Measurements from ENCODE around the gene KLF3.

Gene KLF3

DNA sequence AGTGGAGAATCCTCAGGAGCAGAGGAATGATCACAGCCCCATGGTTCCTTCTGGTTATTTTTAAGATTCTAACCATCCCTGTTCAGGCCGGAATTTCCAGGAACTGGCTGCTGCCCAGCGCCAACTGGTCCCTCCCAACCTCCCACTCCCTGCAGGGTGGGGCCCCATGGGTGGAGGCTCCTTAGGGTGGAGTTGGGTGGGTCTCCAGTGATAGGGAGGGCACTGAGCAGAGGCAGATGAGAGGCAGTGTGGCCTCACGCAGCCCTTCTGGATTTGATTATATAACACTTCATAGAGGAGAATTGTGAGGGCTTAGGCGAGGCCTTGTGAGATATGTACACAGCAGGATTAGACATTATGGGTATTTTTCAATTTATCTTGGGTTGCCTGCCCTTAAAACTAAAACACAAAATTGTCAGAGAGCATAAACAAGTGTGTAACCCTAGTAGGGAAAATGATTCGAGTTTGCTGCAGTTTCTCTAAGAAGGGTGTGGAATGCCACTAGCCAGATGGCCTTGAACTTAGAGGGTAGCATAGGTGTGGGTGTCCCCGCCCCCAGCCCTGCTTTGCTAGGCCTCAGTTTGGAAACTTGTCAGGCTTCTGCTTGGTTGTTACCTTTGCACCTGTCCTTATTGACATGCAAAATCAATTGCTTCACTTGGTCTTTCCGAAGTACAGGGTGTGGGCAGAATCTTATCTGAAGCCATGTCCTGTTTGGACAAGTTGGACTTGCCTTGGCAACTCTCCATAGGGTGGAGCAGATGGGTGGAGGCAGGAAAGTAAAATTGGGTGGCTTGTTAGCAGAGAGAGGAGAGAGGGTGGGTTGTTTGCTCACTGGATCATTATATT is 9.4 kb downstream of the KLF3 start:
- no peak for TF ChIP-seq EZH2phosphoT487 (IDR thresholded peaks at IDR 0.05; ENCODE audit: borderline replicate concordance, low read length)
- TF ChIP-seq, protein P1, sequence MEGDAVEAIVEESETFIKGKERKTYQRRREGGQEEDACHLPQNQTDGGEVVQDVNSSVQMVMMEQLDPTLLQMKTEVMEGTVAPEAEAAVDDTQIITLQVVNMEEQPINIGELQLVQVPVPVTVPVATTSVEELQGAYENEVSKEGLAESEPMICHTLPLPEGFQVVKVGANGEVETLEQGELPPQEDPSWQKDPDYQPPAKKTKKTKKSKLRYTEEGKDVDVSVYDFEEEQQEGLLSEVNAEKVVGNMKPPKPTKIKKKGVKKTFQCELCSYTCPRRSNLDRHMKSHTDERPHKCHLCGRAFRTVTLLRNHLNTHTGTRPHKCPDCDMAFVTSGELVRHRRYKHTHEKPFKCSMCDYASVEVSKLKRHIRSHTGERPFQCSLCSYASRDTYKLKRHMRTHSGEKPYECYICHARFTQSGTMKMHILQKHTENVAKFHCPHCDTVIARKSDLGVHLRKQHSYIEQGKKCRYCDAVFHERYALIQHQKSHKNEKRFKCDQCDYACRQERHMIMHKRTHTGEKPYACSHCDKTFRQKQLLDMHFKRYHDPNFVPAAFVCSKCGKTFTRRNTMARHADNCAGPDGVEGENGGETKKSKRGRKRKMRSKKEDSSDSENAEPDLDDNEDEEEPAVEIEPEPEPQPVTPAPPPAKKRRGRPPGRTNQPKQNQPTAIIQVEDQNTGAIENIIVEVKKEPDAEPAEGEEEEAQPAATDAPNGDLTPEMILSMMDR (IDR thresholded peaks at IDR 0.05; ENCODE audit: low read depth, low read length, poor library complexity, severe bottlenecking), result no peak
- no peak overlapping the region for H3K27ac ChIP-seq (ENCODE audit: low read depth, low read length)

DNA sequence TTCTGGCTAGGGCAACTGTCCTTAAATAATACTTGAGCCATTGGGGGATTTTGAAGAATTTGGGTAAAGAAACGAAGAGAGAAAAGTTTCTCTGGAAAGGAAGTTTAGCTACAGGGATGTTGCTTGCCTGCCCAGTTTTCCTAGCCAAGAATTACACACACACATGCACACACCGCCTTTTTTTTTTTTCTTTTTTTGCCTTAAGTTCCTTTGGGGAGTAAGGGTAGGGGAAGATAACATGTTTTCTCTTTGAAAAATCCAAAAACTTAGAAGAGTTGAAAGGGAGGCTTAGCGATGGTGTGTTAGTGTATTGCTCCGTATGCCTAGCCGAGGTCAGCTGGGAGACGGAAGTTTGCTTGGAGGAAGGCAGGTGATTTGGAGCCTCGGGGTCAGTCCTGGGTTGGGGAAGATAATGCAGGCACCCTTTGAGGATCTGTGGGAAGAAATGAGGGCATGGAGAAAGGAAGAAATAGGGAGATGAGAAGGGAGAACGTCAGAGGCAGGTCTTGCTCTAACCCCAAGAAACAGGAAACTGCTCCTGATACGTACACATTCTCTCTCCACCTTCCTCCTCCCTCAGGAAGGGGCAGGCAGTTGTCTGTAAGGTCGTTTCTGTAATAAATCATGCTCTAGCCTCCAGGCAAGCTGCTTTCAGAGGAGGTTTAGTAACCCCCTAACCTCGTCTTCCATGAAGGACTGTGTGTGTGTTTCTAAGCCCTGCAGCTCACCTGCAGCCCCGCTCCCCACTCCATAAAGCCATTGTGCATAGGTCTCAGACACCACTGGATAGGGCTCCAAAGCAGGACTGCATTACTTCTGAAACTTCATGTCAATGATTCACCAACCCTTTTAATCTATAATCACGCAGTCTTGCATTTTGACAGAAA is 10.5 kb downstream of the KLF3 start:
- Histone ChIP-seq H3K9me2 (replicated peaks; ENCODE audit: control insufficient read depth, low read length) (no peaks in the 10 kb centered on the region), H3K27me3 (ENCODE audit: control insufficient read depth, low read length) (peaks cover 46% of the 10 kb centered on the region), H3F3A (ENCODE audit: control insufficient read depth, insufficient read depth) (no peaks in the 10 kb centered on the region), H3K36me3 (ENCODE audit: control insufficient read depth, low read length) (no peaks in the 10 kb centered on the region), H3K79me2 (ENCODE audit: control insufficient read depth, low read length) (no peaks in the 10 kb centered on the region), H3K4me3 (ENCODE audit: low read length) (no peak overlapping the region), H3K4me2 (ENCODE audit: low read length) (no peak overlapping the region), H3K9me3 (ENCODE audit: control insufficient read depth, insufficient read depth, low read length) (no peaks in the 10 kb centered on the region), H3K4me1 (ENCODE audit: control insufficient read depth, low read length) (no peaks in the 10 kb centered on the region), H4K20me1 (ENCODE audit: control insufficient read depth, insufficient read depth, low read depth, low read length) (no peaks in the 10 kb centered on the region), H3K27ac (ENCODE audit: low read depth, low read length) (no peak overlapping the region)
- TF ChIP-seq EZH2phosphoT487 (IDR thresholded peaks at IDR 0.05; ENCODE audit: borderline replicate concordance, low read length), result no peak
- TF ChIP-seq, protein P1 (IDR thresholded peaks at IDR 0.05; ENCODE audit: low read depth, low read length, poor library complexity, severe bottlenecking), result no peak

More for the DNA sequence above, 9.4 kb downstream of the KLF3 start:
- Histone ChIP-seq H3K4me3 (ENCODE audit: low read length) (no peak overlapping the region), H3K79me2 (ENCODE audit: control insufficient read depth, low read length) (no peaks in the 10 kb centered on the region), H4K20me1 (ENCODE audit: control insufficient read depth, insufficient read depth, low read depth, low read length) (no peaks in the 10 kb centered on the region), H3K4me1 (ENCODE audit: control insufficient read depth, low read length) (no peaks in the 10 kb centered on the region), H3K9me2 (replicated peaks; ENCODE audit: control insufficient read depth, low read length) (no peaks in the 10 kb centered on the region), H3K4me2 (ENCODE audit: low read length) (no peak overlapping the region), H3F3A (ENCODE audit: control insufficient read depth, insufficient read depth) (no peaks in the 10 kb centered on the region), H3K27me3 (ENCODE audit: control insufficient read depth, low read length) (peaks cover 49% of the 10 kb centered on the region), H3K9me3 (ENCODE audit: control insufficient read depth, insufficient read depth, low read length) (no peaks in the 10 kb centered on the region), H3K36me3 (ENCODE audit: control insufficient read depth, low read length) (no peaks in the 10 kb centered on the region)

DNA sequence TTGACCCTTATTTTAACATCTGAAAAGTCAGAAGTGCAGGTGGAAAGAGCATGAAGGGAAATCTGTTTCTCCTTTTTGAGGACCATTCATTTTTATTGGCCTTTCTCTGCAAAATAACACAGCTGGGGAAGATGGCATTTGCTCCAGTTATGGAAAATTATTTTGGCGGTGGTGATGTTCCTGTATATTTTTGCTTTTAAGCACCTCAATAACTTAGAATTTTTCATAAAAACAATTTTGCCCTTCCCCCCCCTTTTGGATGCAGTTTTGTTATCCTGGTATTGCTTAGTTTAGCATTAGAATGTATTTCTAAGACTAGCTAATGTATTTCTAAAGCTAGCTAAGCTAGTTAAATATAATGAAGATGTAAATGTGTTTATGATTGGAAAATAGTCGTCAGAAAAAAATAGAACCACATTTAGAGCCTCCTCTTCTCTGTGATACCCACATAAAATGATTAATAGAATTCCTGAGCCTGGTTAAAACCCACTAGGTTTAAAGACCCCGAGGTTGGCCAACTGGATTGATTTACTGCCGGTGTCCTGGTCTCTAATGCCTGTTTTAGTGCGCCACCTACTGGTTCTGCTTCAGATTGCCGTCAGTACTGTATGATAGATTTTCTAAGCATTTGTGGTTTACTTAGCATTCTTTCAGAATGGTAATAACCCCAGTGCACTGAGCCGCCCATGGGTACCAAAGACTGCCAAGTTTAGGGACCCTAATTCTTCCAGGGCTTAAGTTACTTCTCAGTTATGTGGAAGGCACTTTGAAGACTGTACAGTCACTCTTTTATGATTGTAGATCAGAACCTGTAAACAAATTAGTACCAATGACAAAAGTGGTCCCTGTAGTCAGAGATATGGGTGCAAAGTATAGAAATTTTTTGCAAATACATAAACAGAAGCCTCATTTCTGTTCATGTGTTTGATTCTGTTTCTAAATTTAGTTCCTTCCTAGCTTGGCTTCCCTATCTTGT is 11.4 kb downstream of the KLF3 start:
- no peaks in the 10 kb centered on the region for H3K9me2 ChIP-seq (replicated peaks; ENCODE audit: control insufficient read depth, low read length)
- no peaks in the 10 kb centered on the region for H3F3A ChIP-seq (ENCODE audit: control insufficient read depth, insufficient read depth)
- H3K27me3 ChIP-seq (ENCODE audit: control insufficient read depth, low read length), result peaks cover 40% of the 10 kb centered on the region
- H4K20me1 ChIP-seq (ENCODE audit: control insufficient read depth, insufficient read depth, low read depth, low read length), result no peaks in the 10 kb centered on the region
- TF ChIP-seq, protein P1 (IDR thresholded peaks at IDR 0.05; ENCODE audit: low read depth, low read length, poor library complexity, severe bottlenecking), result peak; percentile 92
- peak; percentile 61; the same call in 1 of the 2 replicates for TF ChIP-seq EZH2phosphoT487 (IDR thresholded peaks at IDR 0.05; ENCODE audit: borderline replicate concordance, low read length)
- no peaks in the 10 kb centered on the region for H3K36me3 ChIP-seq (ENCODE audit: control insufficient read depth, low read length)
- H3K27ac ChIP-seq (ENCODE audit: low read depth, low read length), result no peak overlapping the region
- no peaks in the 10 kb centered on the region for H3K4me1 ChIP-seq (ENCODE audit: control insufficient read depth, low read length)
- H3K9me3 ChIP-seq (ENCODE audit: control insufficient read depth, insufficient read depth, low read length), result no peaks in the 10 kb centered on the region
- H3K79me2 ChIP-seq (ENCODE audit: control insufficient read depth, low read length), result no peaks in the 10 kb centered on the region
- H3K4me2 ChIP-seq (ENCODE audit: low read length), result no peak overlapping the region
- no peak overlapping the region for H3K4me3 ChIP-seq (ENCODE audit: low read length)
